ENCODE data around the gene SYPL2.

- TF ChIP-seq CTCF (IDR thresholded peaks at IDR 0.05) = no peak
- TF ChIP-seq POLR2A (IDR thresholded peaks at IDR 0.05) = no peak
- TF ChIP-seq POLR2AphosphoS5 (IDR thresholded peaks at IDR 0.05; ENCODE audit: insufficient read depth in 1 of 2, low read depth in 1 of 2) = no peak
Observed at GRCh38 chr1:109479311-109479710, 13.0 kb downstream of the SYPL2 start.
